Neural cell (in vitro differentiated cells): ENCODE data around the gene SNRNP27. TPM values are rescaled to one million over a fixed set of nuclear protein-coding genes. Genes with fewer than 3 reads are reported as not detected.

Source experiments
- H2AFZ ChIP-seq: fragments of 200-600, 300-800 bp; sonication (generic), shearing (Covaris generic); 2 replicates; pipeline ENCODE4 v1.6.0; 2014; ENCODE audit warnings: low read depth, mild to moderate bottlenecking, antibody characterized with exemption, low read length, moderate library complexity
- H3F3A ChIP-seq: fragments of 200-600 bp; shearing (Covaris generic); 2 replicates; pipeline ENCODE4 v1.6.1; 2016; ENCODE audit warnings: mild to moderate bottlenecking, moderate library complexity, mixed read lengths, antibody characterized with exemption, low read length; ENCODE audit not compliant: insufficient read depth, poor library complexity, severe bottlenecking
- H3K27ac ChIP-seq: fragments of 200-600, 300-800 bp; sonication (generic), shearing (Covaris generic); 2 replicates; pipeline ENCODE4 v1.5.1; 2014; ENCODE audit warnings: mild to moderate bottlenecking, low read length, moderate library complexity
- H3K27me3 ChIP-seq: fragments of 300-800, 200-600 bp; sonication (generic), shearing (Covaris generic); 2 replicates; pipeline ENCODE4 v1.6.0; 2014; ENCODE audit warnings: mild to moderate bottlenecking, low read depth, low read length, moderate library complexity; ENCODE audit not compliant: insufficient read depth
- H3K36me3 ChIP-seq: fragments of 300-800, 200-600 bp; sonication (generic), shearing (Covaris generic); 2 replicates; pipeline ENCODE4 v1.5.1; 2014; ENCODE audit warnings: mild to moderate bottlenecking, antibody characterized with exemption, low read length, moderate library complexity; ENCODE audit not compliant: insufficient read depth
- H3K4me2 ChIP-seq: fragments of 300-800, 200-600 bp; sonication (generic), shearing (Covaris generic); 2 replicates; pipeline ENCODE4 v1.6.0; 2014; ENCODE audit warnings: mild to moderate bottlenecking, low read length
- H3K4me3 ChIP-seq: fragments of 300-800, 200-600 bp; sonication (generic), shearing (Covaris generic); 2 replicates; pipeline ENCODE4 v1.5.1; 2014; ENCODE audit warnings: mild to moderate bottlenecking, low read length, moderate library complexity
- H3K79me2 ChIP-seq: fragments of 200-600 bp; shearing (Covaris generic); replicated peaks from 2 replicates; pipeline ENCODE4 v1.6.0; 2014; ENCODE audit warnings: mild to moderate bottlenecking, low read length, moderate library complexity; ENCODE audit not compliant: insufficient read depth
- H3K9ac ChIP-seq: fragments of 300-800, 200-600 bp; sonication (generic), shearing (Covaris generic); 2 replicates; pipeline ENCODE4 v1.6.1; 2016; ENCODE audit warnings: mild to moderate bottlenecking, low read length, mixed read lengths
- H3K9me2 ChIP-seq: fragments of 200-600 bp; shearing (Covaris generic); 2 replicates; pipeline ENCODE4 v1.6.1; 2016; ENCODE audit warnings: mild to moderate bottlenecking, low read length, mixed read lengths; ENCODE audit not compliant: insufficient read depth
- H3K9me3 ChIP-seq: fragments of 200-600, 300-800 bp; sonication (generic), shearing (Covaris generic); 2 replicates; pipeline ENCODE4 v1.6.1; 2016; ENCODE audit warnings: mild to moderate bottlenecking, mixed run types, low read length, moderate library complexity, mixed read lengths
- H4K20me1 ChIP-seq: fragments of 200-600 bp; shearing (Covaris generic); 2 replicates; pipeline ENCODE4 v1.6.1; 2016; ENCODE audit warnings: mild to moderate bottlenecking, mixed run types; ENCODE audit not compliant: insufficient read depth
- EP300 ChIP-seq: fragments of 450-650 bp; conservative IDR thresholded peaks from 2 replicates; pipeline ENCODE4 v1.6.1; 2014; ENCODE audit warnings: antibody characterized with exemption, mild to moderate bottlenecking, moderate library complexity; ENCODE audit not compliant: poor library complexity, severe bottlenecking
- EZH2 ChIP-seq: fragments of 200-600, 300-800 bp; shearing (Covaris generic), sonication (generic); IDR thresholded peaks from 2 replicates; pipeline ENCODE4 v1.6.1; 2014; ENCODE audit warnings: antibody characterized with exemption, low read length, borderline replicate concordance, mild to moderate bottlenecking; ENCODE audit not compliant: insufficient read depth, poor library complexity, severe bottlenecking
- MXI1 ChIP-seq: fragments of 450-650 bp; conservative IDR thresholded peaks from 2 replicates; pipeline ENCODE4 v1.6.1; 2014; ENCODE audit warnings: antibody characterized with exemption, mild to moderate bottlenecking; ENCODE audit not compliant: poor library complexity, severe bottlenecking
- POLR2AphosphoS5 ChIP-seq: IDR thresholded peaks from 2 replicates; pipeline ENCODE4 v1.6.1; 2012
- RAD21 ChIP-seq: fragments of 450-650 bp; conservative IDR thresholded peaks from 2 replicates; pipeline ENCODE4 v1.6.1; 2014; ENCODE audit warnings: antibody characterized with exemption, mild to moderate bottlenecking, moderate library complexity
- SMC3 ChIP-seq: fragments of 450-650 bp; conservative IDR thresholded peaks from 2 replicates; pipeline ENCODE4 v1.6.1; 2014; ENCODE audit warnings: antibody characterized with exemption, mild to moderate bottlenecking, moderate library complexity; ENCODE audit not compliant: poor library complexity
- TAF1 ChIP-seq: IDR thresholded peaks from 2 replicates; pipeline ENCODE4 v1.6.1; 2012; ENCODE audit warnings: low read depth
- polyA plus RNA-seq: library from polyadenylated mRNA; depleted of rRNA; stranded (reverse); fragments of >200 nt; gene quantifications from 2 replicates; pipeline ENCODE4 v1.2.3, GENCODE V29; 2014
- TF ChIP-seq, protein P1 (sequence below): fragments of 450-650 bp; IDR thresholded peaks from 2 replicates; pipeline ENCODE4 v1.5.1; 2014; ENCODE audit warnings: antibody characterized with exemption, mild to moderate bottlenecking, moderate library complexity; ENCODE audit not compliant: poor library complexity, severe bottlenecking
- TF ChIP-seq, protein P2 (sequence below): IDR thresholded peaks from 2 replicates; pipeline ENCODE4 v1.6.1; 2012; ENCODE audit warnings: borderline replicate concordance

Gene SNRNP27
- polyA plus RNA-seq, 1 donor from 2014 or later = 90.7 TPM

DNA sequence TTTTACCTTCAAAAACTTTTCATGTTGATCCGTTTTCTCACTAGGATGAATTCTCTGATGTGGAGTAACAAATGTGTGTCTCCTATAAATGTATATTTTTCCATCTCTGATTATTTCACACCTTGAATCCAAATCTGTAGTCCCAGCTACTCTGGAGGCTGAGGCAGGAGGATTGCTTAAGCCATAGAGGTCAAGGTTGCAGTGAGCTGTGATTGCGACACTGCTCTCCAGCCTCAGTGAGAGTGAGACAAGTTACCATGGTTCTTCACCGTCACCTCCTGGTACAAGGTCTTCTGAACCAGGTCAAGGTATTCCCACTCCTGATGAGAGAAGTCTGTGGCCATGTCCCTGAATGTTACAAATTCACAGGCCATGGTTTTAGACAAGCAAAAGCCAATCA, 49.2 kb upstream of the SNRNP27 start:
- H4K20me1 ChIP-seq = no peaks in the 10 kb centered on the region
- TF ChIP-seq POLR2AphosphoS5 (no peak), MXI1 (no peak), RAD21 (no peak), EZH2 (no peak), SMC3 (no peak), EP300 (no peak), TAF1 (no peak)
- TF ChIP-seq, protein P1, sequence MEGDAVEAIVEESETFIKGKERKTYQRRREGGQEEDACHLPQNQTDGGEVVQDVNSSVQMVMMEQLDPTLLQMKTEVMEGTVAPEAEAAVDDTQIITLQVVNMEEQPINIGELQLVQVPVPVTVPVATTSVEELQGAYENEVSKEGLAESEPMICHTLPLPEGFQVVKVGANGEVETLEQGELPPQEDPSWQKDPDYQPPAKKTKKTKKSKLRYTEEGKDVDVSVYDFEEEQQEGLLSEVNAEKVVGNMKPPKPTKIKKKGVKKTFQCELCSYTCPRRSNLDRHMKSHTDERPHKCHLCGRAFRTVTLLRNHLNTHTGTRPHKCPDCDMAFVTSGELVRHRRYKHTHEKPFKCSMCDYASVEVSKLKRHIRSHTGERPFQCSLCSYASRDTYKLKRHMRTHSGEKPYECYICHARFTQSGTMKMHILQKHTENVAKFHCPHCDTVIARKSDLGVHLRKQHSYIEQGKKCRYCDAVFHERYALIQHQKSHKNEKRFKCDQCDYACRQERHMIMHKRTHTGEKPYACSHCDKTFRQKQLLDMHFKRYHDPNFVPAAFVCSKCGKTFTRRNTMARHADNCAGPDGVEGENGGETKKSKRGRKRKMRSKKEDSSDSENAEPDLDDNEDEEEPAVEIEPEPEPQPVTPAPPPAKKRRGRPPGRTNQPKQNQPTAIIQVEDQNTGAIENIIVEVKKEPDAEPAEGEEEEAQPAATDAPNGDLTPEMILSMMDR = no peak
- TF ChIP-seq, protein P2, sequence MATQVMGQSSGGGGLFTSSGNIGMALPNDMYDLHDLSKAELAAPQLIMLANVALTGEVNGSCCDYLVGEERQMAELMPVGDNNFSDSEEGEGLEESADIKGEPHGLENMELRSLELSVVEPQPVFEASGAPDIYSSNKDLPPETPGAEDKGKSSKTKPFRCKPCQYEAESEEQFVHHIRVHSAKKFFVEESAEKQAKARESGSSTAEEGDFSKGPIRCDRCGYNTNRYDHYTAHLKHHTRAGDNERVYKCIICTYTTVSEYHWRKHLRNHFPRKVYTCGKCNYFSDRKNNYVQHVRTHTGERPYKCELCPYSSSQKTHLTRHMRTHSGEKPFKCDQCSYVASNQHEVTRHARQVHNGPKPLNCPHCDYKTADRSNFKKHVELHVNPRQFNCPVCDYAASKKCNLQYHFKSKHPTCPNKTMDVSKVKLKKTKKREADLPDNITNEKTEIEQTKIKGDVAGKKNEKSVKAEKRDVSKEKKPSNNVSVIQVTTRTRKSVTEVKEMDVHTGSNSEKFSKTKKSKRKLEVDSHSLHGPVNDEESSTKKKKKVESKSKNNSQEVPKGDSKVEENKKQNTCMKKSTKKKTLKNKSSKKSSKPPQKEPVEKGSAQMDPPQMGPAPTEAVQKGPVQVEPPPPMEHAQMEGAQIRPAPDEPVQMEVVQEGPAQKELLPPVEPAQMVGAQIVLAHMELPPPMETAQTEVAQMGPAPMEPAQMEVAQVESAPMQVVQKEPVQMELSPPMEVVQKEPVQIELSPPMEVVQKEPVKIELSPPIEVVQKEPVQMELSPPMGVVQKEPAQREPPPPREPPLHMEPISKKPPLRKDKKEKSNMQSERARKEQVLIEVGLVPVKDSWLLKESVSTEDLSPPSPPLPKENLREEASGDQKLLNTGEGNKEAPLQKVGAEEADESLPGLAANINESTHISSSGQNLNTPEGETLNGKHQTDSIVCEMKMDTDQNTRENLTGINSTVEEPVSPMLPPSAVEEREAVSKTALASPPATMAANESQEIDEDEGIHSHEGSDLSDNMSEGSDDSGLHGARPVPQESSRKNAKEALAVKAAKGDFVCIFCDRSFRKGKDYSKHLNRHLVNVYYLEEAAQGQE = no peak
- H3K27ac ChIP-seq = no peak overlapping the region
- H2AFZ ChIP-seq = no peak overlapping the region
- no peaks in the 10 kb centered on the region for H3F3A ChIP-seq
- no peak overlapping the region for H3K9ac ChIP-seq
- H3K4me3 ChIP-seq = no peak overlapping the region
- H3K4me2 ChIP-seq = no peak overlapping the region
- H3K36me3 ChIP-seq = peaks cover 8% of the 10 kb centered on the region
- H3K9me3 ChIP-seq = no peaks in the 10 kb centered on the region
- no peaks in the 10 kb centered on the region for H3K27me3 ChIP-seq
- H3K79me2 ChIP-seq = no peaks in the 10 kb centered on the region
- H3K9me2 ChIP-seq = no peaks in the 10 kb centered on the region

DNA sequence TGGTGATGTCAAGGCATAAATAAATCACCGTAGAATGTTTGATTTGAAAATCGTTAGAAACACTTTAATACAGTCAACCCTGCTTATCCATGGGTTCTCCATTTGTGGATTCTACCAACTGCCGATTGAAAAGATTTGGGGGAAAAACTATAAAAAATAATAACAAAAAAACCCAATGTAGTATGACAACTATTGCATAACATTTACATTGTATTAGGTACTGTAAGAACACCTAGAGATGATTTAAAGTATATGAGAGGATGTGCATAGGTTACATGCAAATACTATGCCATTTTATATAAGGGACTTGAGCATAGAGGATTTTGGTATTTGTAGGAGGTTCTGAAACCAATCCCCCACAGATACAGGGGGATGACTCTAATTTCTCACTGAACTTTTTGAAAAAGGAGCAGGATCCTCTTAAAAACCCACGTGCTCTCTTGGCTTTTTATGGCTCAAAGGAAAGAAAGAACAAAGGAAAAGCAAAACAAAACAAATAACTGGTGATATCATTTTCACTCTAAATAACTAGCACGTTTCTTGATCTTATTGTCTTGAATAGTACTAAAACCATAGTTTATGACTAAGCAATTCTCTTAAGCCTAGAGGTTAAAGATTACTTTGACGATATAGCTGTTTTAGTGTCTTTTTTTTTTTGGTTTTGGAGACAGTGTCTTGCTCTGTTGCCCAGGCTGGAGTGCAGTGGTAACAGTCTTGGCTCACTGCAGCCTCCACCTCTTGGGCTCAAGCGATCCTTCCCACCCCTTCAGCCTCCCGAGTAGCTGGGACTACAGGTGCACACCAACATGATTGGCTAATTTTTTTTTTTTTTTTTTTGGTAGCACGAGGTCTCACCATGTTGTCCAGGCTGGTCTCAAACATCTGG, 47.3 kb upstream of the SNRNP27 start:
- H3F3A ChIP-seq = no peaks in the 10 kb centered on the region
- H3K36me3 ChIP-seq = peaks cover 8% of the 10 kb centered on the region
- H4K20me1 ChIP-seq = no peaks in the 10 kb centered on the region
- TF ChIP-seq TAF1 (no peak), EZH2 (no peak), EP300 (no peak), SMC3 (no peak), POLR2AphosphoS5 (no peak), MXI1 (no peak), RAD21 (no peak)
- TF ChIP-seq, protein P1 = no peak
- TF ChIP-seq, protein P2 = no peak
- H2AFZ ChIP-seq = no peak overlapping the region
- no peak overlapping the region for H3K4me2 ChIP-seq
- H3K79me2 ChIP-seq = no peaks in the 10 kb centered on the region
- H3K9me2 ChIP-seq = no peaks in the 10 kb centered on the region
- no peaks in the 10 kb centered on the region for H3K27me3 ChIP-seq
- no peak overlapping the region for H3K27ac ChIP-seq
- no peak overlapping the region for H3K4me3 ChIP-seq
- H3K9me3 ChIP-seq = no peaks in the 10 kb centered on the region
- H3K9ac ChIP-seq = no peak overlapping the region
